Ecto neural progenitor cell (in vitro differentiated cells): ENCODE data around the gene CPNE7.
"Not testable (repeated sequence)": the region's sequence is repeated elsewhere in the genome, so short reads cannot be mapped to it uniquely, and the experiment has no call there.

Experiments used
- DNase-seq: peaks from one replicate; pipeline ENCODE4 v3.0.0-alpha.2; 2018; ENCODE audit warnings: low spot score

CPNE7 gene

GRCh38 chr16:89583895-89584644 lies 8.5 kb downstream of the CPNE7 start:
- no peak for DNase-seq

- no peak for DNase-seq
Measured at GRCh38 chr16:89584768-89585549, 9.4 kb downstream of the CPNE7 start.

GRCh38 chr16:89586218-89586617 lies 10.7 kb downstream of the CPNE7 start:
- no peak for DNase-seq

GRCh38 chr16:89586853-89587252 lies 11.3 kb downstream of the CPNE7 start:
- DNase-seq: no peak

GRCh38 chr16:89587676-89588075 lies 12.1 kb downstream of the CPNE7 start:
- DNase-seq: not testable (repeated sequence)

GRCh38 chr16:89588413-89589109 lies 13.0 kb downstream of the CPNE7 start:
- DNase-seq: no peak

GRCh38 chr16:89589241-89589926 lies 13.8 kb downstream of the CPNE7 start:
- DNase-seq: no peak

GRCh38 chr16:89593841-89594240 lies 18.3 kb downstream of the CPNE7 start:
- no peak for DNase-seq

GRCh38 chr16:89595330-89596060 lies 19.9 kb downstream of the CPNE7 start:
- no peak for DNase-seq

- no peak for DNase-seq
Measured at GRCh38 chr16:89596061-89596689, 20.6 kb downstream of the CPNE7 start.

GRCh38 chr16:89596957-89597649 lies 21.5 kb downstream of the CPNE7 start:
- DNase-seq: no peak

GRCh38 chr16:89598199-89598598 lies 22.6 kb downstream of the CPNE7 start:
- DNase-seq: no peak

- DNase-seq: peak; percentile 74
Measured at GRCh38 chr16:89599451-89599858, 23.9 kb downstream of the CPNE7 start.

- no peak for DNase-seq
Measured at GRCh38 chr16:89599902-89600301, 24.3 kb downstream of the CPNE7 start.

GRCh38 chr16:89600427-89600826 lies 24.9 kb downstream of the CPNE7 start:
- no peak for DNase-seq

GRCh38 chr16:89600956-89601355 lies 25.4 kb downstream of the CPNE7 start:
- no peak for DNase-seq

- no peak for DNase-seq
Measured at GRCh38 chr16:89601906-89602272, 26.3 kb downstream of the CPNE7 start.

- peak; percentile 89 for DNase-seq
Measured at GRCh38 chr16:89602273-89602951, 26.9 kb downstream of the CPNE7 start.

- no peak for DNase-seq
Measured at GRCh38 chr16:89602952-89603590, 27.5 kb downstream of the CPNE7 start.
